ENCODE data around the gene PLBD1. TPM values are rescaled to one million over a fixed set of nuclear protein-coding genes. Genes with fewer than 3 reads are reported as not detected.

The PLBD1 gene, protein sequence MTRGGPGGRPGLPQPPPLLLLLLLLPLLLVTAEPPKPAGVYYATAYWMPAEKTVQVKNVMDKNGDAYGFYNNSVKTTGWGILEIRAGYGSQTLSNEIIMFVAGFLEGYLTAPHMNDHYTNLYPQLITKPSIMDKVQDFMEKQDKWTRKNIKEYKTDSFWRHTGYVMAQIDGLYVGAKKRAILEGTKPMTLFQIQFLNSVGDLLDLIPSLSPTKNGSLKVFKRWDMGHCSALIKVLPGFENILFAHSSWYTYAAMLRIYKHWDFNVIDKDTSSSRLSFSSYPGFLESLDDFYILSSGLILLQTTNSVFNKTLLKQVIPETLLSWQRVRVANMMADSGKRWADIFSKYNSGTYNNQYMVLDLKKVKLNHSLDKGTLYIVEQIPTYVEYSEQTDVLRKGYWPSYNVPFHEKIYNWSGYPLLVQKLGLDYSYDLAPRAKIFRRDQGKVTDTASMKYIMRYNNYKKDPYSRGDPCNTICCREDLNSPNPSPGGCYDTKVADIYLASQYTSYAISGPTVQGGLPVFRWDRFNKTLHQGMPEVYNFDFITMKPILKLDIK
- 10 to 100 TPM; 39.4 to 47.7 (median 43.2) TPM for polyA plus RNA-seq (ENCODE audit: insufficient read length in 4 of 4)

GRCh38 chr12:14567351-14568162, at the start of gene PLBD1:
PLBD1 (minus strand) TSS chr12:14567883; CDS start chr12:14567696, 187 bp downstream.
- DNase-seq (ENCODE audit: low read depth in 4 of 4, low spot score in 3 of 4) = peak; percentile 22 to 51 (median 49)

- no peak for DNase-seq (ENCODE audit: low read depth in 4 of 4, low spot score in 3 of 4)
Observed at GRCh38 chr12:14614704-14615121, 47.0 kb upstream of the PLBD1 start.

DNA sequence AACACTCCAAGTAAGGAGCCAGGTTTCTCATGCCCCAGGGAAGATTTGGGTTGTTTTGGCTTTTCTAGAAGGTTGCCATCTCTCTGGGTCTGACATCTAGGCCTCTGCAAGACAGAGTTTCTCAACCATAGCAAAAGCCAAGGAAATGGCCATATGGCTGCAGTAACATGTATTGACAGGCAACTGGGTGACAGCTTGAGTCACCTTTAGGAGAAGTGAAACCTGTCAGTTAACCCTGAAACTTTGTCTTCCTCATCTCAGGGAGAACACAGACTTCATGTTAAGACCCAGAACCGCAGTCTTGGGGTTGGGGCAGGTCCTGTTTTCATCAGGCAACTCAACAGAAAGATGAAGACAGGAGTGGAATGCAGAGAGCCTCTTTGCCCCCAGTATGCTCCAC, 46.0 kb upstream of the PLBD1 start:
- DNase-seq (ENCODE audit: low read depth in 4 of 4, low spot score in 3 of 4) = no peak

DNA sequence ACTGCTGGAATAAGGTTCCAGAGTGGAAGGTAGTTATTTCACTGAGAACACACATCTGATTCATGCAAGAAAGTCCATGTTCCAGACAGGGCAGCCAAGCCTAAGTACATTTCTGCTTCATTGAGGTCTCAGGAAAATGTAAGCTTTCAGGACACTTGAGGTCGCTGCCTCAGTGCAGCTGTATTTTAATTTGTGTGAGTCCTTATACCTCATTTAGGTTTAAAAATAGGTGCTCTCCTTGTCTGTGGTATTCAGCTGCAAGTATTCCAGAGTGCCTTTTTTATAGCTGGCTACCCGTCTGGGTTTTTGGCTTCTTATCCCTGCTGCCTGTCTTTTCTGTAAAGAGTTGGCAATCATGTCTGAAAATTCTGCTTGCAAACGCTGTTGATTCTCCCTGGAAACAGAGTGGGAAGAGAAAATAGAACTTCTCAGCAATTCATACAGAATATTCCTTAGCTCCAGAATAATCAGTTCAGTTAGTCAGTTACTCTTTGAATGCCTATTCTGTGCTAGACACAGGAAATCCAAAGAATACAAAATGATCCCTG, 45.3 kb upstream of the PLBD1 start:
- DNase-seq (ENCODE audit: low read depth in 4 of 4, low spot score in 3 of 4) = no peak

DNA sequence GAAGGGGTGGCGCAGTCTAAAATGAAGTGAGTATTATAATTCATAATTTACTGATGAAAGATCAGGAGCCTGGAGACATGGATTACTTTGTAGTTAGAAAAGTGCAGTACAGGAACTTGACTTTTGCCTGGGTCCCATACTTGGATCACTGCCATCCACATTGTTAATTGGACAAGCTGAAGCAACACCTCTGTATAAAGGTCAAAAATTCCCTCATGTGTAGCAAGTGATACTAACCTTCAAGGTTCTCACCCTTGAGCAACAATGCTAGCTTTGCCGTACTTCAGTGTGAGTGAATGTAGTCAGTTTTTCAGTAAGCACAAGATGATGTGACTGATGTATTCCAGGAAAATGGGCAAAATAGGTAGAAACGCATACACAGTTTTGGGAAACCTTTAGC, 44.6 kb upstream of the PLBD1 start:
- no peak for DNase-seq (ENCODE audit: low read depth in 4 of 4, low spot score in 3 of 4)

GRCh38 chr12:14611640-14612203, 44.0 kb upstream of the PLBD1 start:
- DNase-seq (ENCODE audit: low read depth in 4 of 4, low spot score in 3 of 4) = no peak

DNA sequence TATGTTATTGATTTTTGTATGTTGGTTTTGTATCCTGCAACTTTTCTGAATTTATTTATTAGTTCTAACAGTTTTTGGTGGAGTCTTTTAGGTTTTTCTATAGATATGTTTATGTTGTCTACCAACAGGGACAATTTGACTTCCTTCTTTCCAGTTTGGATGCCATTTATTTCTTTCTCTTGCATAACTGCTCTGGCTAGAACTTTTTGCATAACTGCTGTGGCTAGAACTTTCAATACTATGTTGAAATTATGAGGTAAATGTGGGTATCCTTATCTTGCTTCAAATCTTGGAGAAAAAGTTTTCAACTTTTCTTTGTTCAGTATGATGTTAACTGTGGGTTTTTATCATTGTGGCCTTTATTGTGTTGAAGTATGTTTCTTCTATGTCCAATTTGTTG, 39.9 kb upstream of the PLBD1 start:
- no peak for DNase-seq (ENCODE audit: low read depth in 4 of 4, low spot score in 3 of 4)

DNA sequence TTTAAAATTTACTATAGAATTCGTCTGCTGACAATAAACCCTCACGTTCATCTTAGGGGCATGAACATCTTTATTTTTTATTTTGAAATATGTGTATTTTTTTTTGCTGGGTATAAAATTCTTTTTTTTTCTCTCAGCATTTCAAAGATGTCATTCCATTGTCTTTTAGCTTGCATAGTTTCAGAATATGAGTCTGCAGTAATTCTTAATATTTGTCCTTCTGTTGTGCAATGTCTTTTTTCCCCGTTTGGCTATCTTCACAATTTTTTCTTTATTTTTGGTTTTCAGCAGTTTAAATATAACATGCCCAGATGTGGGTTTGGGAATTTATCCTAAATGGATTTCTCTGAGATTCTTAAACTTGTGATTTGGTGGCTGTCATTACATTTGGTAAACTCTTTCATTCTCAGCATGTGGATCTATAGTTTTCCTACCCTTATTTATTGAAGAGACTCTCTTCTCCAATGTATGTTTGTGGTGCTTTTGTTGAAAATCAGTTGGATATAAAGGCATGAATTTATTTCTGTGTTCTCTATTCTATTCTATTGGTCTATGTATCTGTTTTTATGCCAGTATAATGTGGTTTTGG, 37.8 kb upstream of the PLBD1 start:
- no peak for DNase-seq (ENCODE audit: low read depth in 4 of 4, low spot score in 3 of 4)

GRCh38 chr12:14601692-14602478, 34.2 kb upstream of the PLBD1 start:
- DNase-seq (ENCODE audit: low read depth in 4 of 4, low spot score in 3 of 4) = no peak

- DNase-seq (ENCODE audit: low read depth in 4 of 4, low spot score in 3 of 4) = no peak
Observed at GRCh38 chr12:14597480-14597879, 29.8 kb upstream of the PLBD1 start.

DNA sequence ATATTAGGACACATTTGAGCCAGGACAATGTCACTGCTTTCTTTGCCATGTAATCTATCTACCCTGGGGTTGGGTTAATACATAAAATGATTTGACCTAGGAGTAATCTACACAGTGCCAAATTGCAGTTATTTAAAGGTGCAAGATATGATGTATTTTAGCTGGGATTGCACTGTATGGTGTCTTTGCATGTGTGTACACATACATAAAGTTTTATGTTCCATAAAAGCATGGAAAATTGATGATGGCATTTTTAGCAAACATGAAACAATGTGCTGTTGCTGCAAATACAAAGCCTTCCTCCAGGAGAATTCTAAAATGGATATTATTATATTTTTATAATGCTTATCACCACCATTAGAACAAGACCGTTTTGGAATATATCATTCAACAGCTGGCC, 24.0 kb upstream of the PLBD1 start:
- no peak for DNase-seq (ENCODE audit: low read depth in 4 of 4, low spot score in 3 of 4)

DNA sequence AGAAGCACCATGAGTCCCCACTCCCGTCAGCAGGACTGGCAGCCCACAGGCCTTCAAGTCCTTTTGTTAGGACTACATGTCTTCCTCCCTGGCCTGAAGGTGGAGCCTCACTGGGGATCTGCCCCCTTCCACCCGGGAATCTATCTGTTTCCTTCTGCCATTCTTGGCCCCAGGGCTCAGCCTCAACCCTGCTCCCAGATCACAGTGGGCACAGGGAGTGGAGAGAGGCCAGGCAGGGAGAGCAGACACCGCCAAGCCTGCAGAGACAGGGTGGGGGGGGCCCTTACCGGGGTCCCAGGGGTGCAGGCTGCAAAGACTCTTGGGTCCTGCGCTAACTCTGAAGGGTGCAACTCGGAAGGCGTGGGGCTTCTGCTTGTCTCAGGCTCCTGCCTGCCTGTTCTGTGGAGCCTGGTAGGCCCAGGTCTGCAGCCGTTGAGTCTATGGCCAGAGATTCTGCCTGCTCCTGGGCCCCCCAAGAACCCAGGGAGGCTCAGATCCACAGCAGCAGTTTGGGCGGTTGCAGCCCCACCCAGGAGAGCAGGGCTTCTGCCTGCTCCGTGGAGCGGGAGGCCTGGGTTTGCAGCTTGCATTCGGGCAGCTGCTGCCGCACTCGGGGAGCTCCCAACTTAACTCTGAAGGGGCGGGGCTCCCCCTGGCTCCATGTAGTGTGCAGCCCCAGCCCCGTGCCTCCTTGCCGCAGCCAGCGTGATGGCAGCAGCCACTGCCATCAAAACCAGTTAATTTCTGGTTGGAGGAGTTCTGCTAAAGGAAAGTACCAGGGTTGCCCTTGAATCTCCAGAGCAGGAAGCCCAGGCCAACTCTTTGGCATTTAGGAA, 21.7 kb upstream of the PLBD1 start:
- no peak for DNase-seq (ENCODE audit: low read depth in 4 of 4, low spot score in 3 of 4)

DNA sequence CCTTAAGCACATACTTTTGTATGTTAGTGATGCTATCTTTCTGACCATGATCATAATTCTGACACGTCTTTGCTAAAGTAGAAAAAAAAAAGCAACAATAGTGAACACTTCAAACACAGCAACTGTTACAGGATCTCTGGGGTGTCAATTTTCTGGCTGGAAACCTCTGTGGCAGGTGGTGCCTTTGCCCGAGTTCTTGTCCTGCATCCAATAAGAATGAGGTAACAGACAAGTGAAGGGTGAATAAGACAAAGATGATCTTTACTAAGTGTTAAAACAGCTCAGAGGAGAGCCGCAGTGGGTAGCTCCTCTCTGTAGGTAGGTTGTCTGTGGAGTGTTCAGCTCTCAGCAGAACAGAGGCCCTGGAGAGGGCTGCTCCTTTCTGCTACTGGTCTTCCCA, 20.9 kb upstream of the PLBD1 start:
- DNase-seq (ENCODE audit: low read depth in 4 of 4, low spot score in 3 of 4) = no peak

- DNase-seq (ENCODE audit: low read depth in 4 of 4, low spot score in 3 of 4) = no peak
Observed at GRCh38 chr12:14578646-14579045, 11.0 kb upstream of the PLBD1 start.

GRCh38 chr12:14577344-14577743, 9.7 kb upstream of the PLBD1 start:
- DNase-seq (ENCODE audit: low read depth in 4 of 4, low spot score in 3 of 4) = no peak

GRCh38 chr12:14576896-14577295, 9.2 kb upstream of the PLBD1 start:
- DNase-seq (ENCODE audit: low read depth in 4 of 4, low spot score in 3 of 4) = no peak

GRCh38 chr12:14575585-14575984, 7.9 kb upstream of the PLBD1 start:
- DNase-seq (ENCODE audit: low read depth in 4 of 4, low spot score in 3 of 4) = no peak

DNA sequence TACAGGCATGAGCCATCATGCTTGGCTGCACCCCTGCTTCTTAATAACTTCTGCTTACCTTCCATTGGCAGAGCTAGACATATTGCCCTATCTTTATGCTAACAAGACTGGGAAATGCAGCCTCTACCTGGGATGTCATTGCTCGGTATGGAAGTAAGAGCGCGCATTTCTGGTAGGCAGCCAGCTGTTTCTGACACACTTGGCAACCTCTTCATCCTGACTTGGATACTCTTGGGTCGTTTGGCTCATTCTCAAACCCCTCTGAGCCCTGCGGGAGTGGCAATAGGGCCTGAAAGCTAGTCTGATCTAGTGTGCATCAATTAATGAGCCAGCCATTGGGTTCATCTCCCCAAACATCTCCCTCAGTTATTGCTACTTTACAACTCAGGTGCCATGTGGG, 5.4 kb upstream of the PLBD1 start:
- DNase-seq (ENCODE audit: low read depth in 4 of 4, low spot score in 3 of 4) = no peak

- DNase-seq (ENCODE audit: low read depth in 4 of 4, low spot score in 3 of 4) = no peak
Observed at GRCh38 chr12:14572401-14572800, 4.7 kb upstream of the PLBD1 start.
